Neural cell (in vitro differentiated cells): ENCODE results near the gene INTS7.

Source experiments
- CTCF ChIP-seq: fragments of 450-650 bp; IDR thresholded peaks from 2 replicates; pipeline ENCODE4 v1.5.1; 2014; ENCODE audit warnings: antibody characterized with exemption, mild to moderate bottlenecking, moderate library complexity; ENCODE audit not compliant: poor library complexity, severe bottlenecking
- EP300 ChIP-seq: fragments of 450-650 bp; conservative IDR thresholded peaks from 2 replicates; pipeline ENCODE4 v1.6.1; 2014; ENCODE audit warnings: antibody characterized with exemption, mild to moderate bottlenecking, moderate library complexity; ENCODE audit not compliant: poor library complexity, severe bottlenecking
- EZH2 ChIP-seq: fragments of 200-600, 300-800 bp; shearing (Covaris generic), sonication (generic); IDR thresholded peaks from 2 replicates; pipeline ENCODE4 v1.6.1; 2014; ENCODE audit warnings: antibody characterized with exemption, low read length, borderline replicate concordance, mild to moderate bottlenecking; ENCODE audit not compliant: insufficient read depth, poor library complexity, severe bottlenecking
- POLR2AphosphoS5 ChIP-seq: IDR thresholded peaks from 2 replicates; pipeline ENCODE4 v1.6.1; 2012
- SMC3 ChIP-seq: fragments of 450-650 bp; conservative IDR thresholded peaks from 2 replicates; pipeline ENCODE4 v1.6.1; 2014; ENCODE audit warnings: antibody characterized with exemption, mild to moderate bottlenecking, moderate library complexity; ENCODE audit not compliant: poor library complexity
- TAF1 ChIP-seq: IDR thresholded peaks from 2 replicates; pipeline ENCODE4 v1.6.1; 2012; ENCODE audit warnings: low read depth

DNA sequence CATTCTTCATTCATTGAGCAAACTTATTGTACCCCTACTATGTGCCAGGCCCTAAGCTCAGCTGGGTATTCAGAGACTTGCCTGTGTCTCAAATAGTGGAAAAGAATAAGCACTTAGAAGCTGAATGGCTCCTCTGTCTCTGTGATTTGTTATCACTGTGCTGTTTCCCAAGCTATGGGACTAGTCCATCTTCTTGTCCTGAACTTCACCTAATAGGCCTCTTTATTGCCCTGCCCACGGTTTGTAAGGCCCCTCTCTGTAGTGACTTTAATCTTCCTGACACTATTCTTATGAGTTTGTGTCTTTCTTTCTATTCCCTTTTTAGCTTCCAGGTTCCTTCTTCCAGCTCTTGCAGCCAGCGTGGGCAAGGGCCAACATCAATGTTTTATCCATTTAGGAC, 119.4 kb downstream of the INTS7 start:
- TF ChIP-seq EP300, result no peak
- TF ChIP-seq CTCF, result no peak
- TF ChIP-seq TAF1, result no peak
- TF ChIP-seq EZH2, result no peak
- no peak for TF ChIP-seq POLR2AphosphoS5
- TF ChIP-seq SMC3, result no peak
